NCI-H1092 treated with DMSO at 0.1 percent for 48 hours (cell line): ENCODE measurements around the gene LRRFIP1.
A peak's percentile ranks its signal among the peaks of the same experiment; 100 is the strongest.
"Not testable (repeated sequence)": the region's sequence is repeated elsewhere in the genome, so short reads cannot be mapped to it uniquely, and the experiment has no call there.

Source experiments
- DNase-seq: peaks from one replicate; lab custom pipeline; 2025; lab: John Stamatoyannopoulos, UW

LRRFIP1 gene

DNA sequence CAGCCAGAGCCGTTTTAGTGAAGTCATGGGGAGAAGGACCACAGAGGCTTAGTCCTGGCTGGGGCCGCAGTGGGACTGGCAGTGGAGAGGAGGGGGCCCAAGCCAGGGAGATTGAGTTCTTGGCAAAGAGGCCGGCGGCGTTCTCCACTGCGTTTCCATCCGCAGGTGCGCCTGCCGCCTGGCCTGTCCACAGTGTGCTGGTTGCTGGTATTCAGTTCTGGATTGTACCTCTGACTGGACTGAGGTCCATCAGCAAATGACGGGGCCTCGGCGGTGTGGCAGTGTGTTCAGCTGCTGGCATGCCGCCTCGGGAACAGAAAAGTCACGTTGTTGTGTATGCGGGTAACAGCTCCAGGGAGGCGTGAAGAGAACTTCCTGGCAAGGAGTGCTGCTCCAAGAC, 36.8 kb downstream of the LRRFIP1 start:
- DNase-seq: no peak

GRCh38 chr2:237665713-237666143, 38.3 kb downstream of the LRRFIP1 start:
- DNase-seq: no peak

DNA sequence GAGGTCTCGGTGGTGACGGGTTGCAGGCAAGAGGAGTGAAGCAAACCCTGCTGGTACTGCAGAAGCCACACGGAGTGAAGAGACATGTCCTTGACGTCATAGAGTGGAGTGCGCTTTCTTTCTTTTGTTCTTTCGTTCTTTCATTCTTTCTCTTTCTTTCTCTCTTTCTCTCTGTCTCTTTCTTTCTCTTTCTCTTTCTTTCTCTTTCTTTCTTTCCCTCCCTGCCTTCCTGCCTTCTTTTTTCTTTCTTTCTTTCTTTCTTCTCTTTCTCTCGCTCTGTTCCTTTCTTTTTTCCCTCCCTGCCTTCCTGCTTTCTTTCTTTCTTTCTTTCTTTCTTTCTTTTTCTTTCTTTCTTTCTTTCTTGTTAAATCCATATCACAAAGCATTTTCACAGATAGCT, 39.2 kb downstream of the LRRFIP1 start:
- DNase-seq: no peak

DNA sequence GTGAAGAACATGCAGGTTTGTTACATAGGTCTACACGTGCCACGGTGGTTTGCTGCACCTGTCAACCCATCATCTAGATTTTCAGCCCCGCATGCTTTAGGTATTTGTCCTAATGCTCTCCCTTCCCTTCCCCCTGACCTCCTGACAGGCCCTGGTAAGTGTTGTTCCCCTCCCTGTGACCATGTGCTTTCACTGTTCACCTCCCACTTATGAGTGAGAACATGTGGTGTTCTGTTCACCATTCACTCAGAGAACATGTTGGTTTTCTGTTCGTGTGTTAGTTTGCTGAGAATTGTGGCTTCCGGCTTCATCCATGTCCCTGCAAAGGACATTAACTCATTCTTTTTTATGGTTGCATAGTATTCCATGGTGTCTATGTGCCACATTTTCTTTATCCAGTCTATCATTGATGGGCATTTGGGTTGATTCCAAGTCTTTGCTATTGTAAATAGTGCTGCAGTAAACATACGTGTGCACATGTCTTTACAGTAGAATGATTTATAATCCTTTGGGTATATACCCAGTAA, 39.7 kb downstream of the LRRFIP1 start:
- DNase-seq: not testable (repeated sequence)

- DNase-seq: no peak
Observed at GRCh38 chr2:237667893-237668292, 40.5 kb downstream of the LRRFIP1 start.

DNA sequence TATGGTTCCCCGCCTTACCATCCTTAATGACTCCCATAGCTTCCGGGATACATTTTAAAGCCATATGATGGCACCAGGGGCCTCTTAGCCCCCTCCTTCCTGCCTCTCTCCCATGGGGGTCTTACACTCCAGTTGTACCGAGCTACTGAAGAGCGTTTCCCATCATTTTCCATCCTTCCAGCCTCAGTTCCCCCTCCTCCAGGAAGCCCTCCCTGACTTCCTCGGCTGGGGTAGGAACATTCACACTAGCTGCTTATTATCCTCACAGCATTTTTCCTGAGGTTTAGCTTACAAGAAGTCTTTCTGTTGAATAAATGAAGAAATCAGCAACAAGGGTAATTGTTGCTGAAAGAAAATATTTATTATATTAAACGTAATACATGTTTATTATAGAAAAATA, 41.1 kb downstream of the LRRFIP1 start:
- DNase-seq: no peak

DNA sequence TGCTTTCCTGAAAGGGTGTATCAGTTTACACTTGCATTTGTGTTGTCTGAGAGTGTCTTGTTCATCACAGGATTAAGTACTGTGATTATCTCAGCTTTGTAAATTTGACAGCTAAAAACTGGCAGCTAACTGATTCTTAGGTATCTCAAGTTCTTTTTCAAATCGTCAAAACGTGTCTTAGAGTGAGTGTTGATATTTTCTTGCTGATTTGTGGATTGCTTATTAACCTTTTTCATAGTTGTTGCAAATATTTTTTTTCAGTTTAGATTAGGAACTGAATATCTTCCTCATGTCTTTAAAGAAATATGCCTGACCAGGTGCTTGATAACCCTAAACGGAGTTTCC, 41.9 kb downstream of the LRRFIP1 start:
- peak; percentile 84 for DNase-seq

DNA sequence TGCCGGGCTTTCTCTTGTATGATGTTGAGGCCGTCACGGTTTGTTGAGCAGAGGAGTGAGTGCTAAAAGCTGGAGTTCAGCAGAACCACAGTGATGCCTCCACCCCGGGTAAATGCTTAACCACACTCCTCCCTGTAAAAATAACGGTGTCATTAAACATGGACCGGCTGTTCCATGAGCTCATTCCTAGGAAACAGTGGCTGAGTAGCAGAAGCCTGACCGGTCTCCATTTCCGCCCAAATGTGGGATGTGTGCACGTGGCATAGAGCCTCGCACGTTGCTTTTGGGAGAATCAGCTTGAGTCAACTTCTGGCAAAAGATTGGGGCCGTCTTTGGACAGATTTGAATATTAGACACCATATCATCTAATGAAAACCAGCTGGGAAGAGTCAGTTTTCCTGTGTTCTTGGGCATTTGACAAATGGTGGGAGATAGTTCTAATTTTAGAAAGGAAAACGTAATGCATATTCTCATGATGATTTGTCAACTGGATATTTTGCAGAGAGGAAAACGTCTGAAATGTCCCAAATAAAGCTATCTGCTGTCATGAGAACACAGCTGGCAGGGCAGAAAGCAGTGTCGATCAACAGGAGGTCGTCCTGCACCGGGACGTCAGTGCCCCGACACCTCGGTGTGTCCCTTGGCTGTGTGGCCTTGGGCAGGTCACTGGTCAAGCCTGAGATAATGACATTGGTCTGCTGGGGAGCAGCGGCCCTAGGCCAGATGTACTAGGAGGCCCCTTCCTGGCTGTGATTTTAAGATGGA, 42.4 kb downstream of the LRRFIP1 start:
- peak; percentile 86 for DNase-seq

DNA sequence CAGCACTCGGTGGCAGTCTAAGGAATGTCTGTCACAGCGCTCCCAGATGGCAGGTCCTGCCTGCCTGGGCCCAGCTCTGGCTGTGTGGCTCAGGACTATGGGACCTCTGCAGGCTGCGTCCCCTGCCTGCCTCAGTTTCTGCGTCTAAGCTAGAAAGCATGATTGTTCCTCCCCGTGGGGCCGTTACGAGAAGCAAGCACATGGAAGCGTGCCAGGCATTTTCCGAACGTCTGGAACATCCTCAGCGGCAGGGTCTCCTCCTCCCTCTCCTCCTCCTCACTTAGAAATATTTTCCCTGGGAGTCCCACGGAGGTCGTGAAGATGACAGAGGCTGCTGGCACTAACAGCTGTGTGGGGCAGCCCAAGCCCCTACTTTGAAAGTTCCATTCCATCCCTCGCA, 43.3 kb downstream of the LRRFIP1 start:
- no peak for DNase-seq

GRCh38 chr2:237671466-237672138, 44.2 kb downstream of the LRRFIP1 start:
- no peak for DNase-seq

- DNase-seq: no peak
Observed at GRCh38 chr2:237672731-237673129, 45.3 kb downstream of the LRRFIP1 start.

DNA sequence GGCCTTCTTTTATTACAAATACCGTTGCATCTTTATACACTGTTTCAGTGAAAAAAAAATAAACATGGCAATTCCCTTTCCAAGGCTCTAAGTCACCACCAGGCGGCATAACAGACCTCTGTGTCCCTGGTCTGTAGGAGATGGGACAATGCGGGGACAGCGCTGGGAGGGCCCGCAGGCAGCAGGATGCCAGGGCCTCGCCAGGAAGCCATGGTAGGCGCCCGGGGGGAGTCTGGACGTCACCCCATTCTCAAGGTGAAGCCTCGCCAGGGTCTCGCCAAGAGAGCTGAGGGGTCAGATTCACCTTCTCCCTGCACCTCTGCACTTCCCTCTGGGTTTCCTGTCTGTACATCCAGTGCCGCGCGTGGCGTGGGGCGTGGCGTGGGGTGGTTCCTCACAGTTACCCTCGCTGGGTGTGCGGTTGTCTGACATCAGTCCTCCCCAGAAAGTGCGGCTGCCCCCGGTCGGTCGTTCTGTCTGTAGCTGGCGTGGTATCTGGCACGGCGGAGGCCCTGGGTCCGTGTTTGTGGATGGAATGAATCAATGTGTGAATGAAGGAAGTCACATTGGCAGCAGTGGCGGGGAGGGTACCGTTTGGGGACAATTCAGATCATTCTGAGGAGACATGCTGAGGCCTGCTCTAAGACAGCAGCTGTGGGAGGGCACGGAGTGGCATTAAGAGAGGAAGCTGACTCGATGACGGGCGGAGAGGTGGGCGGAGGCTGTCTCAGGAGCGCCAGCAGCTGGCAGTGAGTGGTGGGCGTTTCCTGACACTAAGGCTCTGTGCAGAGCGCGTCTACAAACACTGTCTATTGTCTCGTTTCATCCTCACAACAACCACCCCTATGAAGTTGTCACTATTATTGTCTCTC, 46.0 kb downstream of the LRRFIP1 start:
- peak; percentile 65 for DNase-seq

DNA sequence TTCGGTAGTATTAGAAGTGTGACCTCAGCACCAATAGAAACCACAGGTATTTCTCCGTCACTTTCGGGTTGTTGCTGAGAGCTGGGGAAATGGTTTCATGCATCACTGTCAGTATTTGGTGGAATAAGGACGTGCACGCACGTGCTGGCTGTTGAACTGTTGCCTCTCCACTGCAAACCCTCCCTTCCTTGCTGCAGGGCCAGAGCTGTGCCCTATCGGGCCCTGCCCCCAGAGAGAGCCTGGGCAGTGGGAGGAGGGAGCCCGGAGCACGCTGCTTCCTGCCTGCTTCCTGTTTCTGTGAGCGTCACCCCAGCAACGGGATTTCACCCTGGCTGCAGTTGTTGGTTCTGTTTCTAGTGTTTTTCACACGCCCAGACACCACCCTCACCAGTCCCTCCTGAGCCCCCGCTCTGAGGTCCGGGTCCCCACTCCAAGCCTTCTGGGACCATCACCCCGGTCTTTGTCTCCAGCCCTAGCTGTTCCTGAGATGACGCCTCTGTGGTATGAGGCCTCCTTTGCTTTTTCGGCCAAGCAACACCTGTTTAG, 47.4 kb downstream of the LRRFIP1 start:
- peak; percentile 37 for DNase-seq

- no peak for DNase-seq
Observed at GRCh38 chr2:237675316-237675715, 47.9 kb downstream of the LRRFIP1 start.

GRCh38 chr2:237680702-237681478, 53.5 kb downstream of the LRRFIP1 start:
- DNase-seq: no peak

- DNase-seq: no peak
Observed at GRCh38 chr2:237682151-237682550, 54.8 kb downstream of the LRRFIP1 start.

DNA sequence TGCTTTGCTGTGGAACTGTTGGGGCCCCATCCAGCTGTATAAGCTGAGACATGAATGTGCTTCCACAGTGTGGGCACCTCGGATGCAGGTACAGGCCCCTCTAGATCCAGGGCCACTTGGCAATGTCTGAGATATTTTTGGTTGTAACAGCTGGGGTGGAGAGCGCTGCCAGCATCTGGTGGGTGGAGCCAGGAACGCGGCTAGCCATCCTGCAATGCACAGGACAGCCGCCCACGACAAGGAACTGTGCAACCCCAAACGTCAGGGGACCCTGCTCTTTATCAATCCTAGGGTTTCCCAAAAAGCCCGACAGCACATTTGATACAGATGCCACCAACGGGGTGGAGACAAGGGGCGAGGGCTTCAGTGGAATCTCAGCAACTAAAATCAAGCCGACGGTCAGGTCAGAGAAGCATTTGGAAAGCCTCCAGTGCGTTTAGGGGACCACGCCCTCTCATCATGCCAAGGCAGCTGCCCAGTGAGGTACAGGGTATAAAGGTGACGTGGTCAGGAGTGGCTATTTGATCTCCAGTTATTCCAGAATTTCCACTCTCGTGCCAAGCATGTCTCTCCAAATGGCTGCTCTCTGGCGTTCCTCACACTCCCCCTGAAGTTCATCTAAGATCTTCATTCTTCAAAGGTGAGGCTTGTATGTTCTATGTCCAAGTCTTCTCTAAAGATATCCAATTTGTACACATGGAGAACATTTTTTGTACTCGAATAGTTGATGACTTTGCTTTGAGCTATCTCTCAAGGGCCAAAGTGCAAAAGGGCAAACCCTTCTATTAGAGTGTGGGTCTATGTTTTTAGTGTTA, 55.7 kb downstream of the LRRFIP1 start:
- DNase-seq: no peak

GRCh38 chr2:237685408-237685807, 58.0 kb downstream of the LRRFIP1 start:
- DNase-seq: no peak

- DNase-seq: no peak
Observed at GRCh38 chr2:237686659-237687136, 59.3 kb downstream of the LRRFIP1 start.

GRCh38 chr2:237688081-237688480, 60.7 kb downstream of the LRRFIP1 start:
- no peak for DNase-seq
